IMR-90 (cell line): ENCODE results near the gene MITD1. TPM values are rescaled to one million over a fixed set of nuclear protein-coding genes. Genes with fewer than 3 reads are reported as not detected.

Experiments used
- ATAC-seq: fragments of 200-7000 bp; cut with Tn5 transposase; 2 replicates; pipeline ENCODE4 v1.9.1; 2020; ENCODE audit warnings: low read depth, mild to moderate bottlenecking, moderate library complexity
- BruUV-seq: library from RNA; stranded (reverse); fragments of 400-500 nt; replicated peaks from 2 replicates; lab custom pipeline; 2021; lab: Mats Ljungman, UMichigan
- CTCF ChIA-PET: fragments of 300-600 bp; formaldehyde crosslinking; extraction: SDS; loops from one replicate; lab custom pipeline; 2021; ENCODE audit warnings: antibody characterized with exemption; lab: Yijun Ruan, JAX
- POLR2A ChIA-PET: fragments of 300-600 bp; sonication (Branson Sonifier 250); formaldehyde crosslinking; loops from one replicate; lab custom pipeline; 2022; ENCODE audit warnings: antibody characterized with exemption; ENCODE audit not compliant: unreplicated experiment; lab: Charles Lee
- DNase-seq: peaks from one replicate; pipeline ENCODE4 v3.0.0; 2013
- H2AFZ ChIP-seq: replicated peaks from 2 replicates; pipeline ENCODE3; 2013; ENCODE audit warnings: low read length, mild to moderate bottlenecking; ENCODE audit not compliant: poor library complexity
- H2AK5ac ChIP-seq: 2 replicates; pipeline ENCODE4 v1.6.1; 2013; ENCODE audit warnings: low read depth, low read length, inconsistent platforms
- H2AK9ac ChIP-seq: replicated peaks from 2 replicates; pipeline ENCODE3; 2013; ENCODE audit warnings: mild to moderate bottlenecking, low read depth, low read length, moderate library complexity; ENCODE audit not compliant: poor library complexity
- H2BK120ac ChIP-seq: 2 replicates; pipeline ENCODE4 v1.6.1; 2013; ENCODE audit warnings: low read depth, low read length, inconsistent platforms
- H2BK15ac ChIP-seq: 3 replicates; pipeline ENCODE4 v1.6.1; 2013; ENCODE audit warnings: low read depth, low read length, inconsistent platforms
- H2BK20ac ChIP-seq: 2 replicates; pipeline ENCODE4 v1.6.1; 2013; ENCODE audit warnings: low read depth, mild to moderate bottlenecking, inconsistent platforms, low read length, moderate library complexity
- H2BK5ac ChIP-seq: 2 replicates; pipeline ENCODE4 v1.6.1; 2013; ENCODE audit warnings: mild to moderate bottlenecking, low read depth, low read length, inconsistent platforms; ENCODE audit not compliant: poor library complexity, severe bottlenecking
- H3K14ac ChIP-seq: replicated peaks from 2 replicates; pipeline ENCODE4 v1.6.1; 2013; ENCODE audit warnings: low read depth, low read length, inconsistent platforms
- H3K18ac ChIP-seq: 2 replicates; pipeline ENCODE4 v1.6.1; 2013; ENCODE audit warnings: low read depth, low read length, control low read depth
- H3K23ac ChIP-seq: 2 replicates; pipeline ENCODE4 v1.6.1; 2013; ENCODE audit warnings: low read depth, low read length, inconsistent platforms
- H3K27ac ChIP-seq: 2 replicates; pipeline ENCODE4 v1.5.1; 2013; ENCODE audit warnings: mild to moderate bottlenecking, control low read depth, low read length; ENCODE audit not compliant: insufficient read depth
- H3K27me3 ChIP-seq: 2 replicates; pipeline ENCODE4 v1.6.1; 2013; ENCODE audit warnings: low read length; ENCODE audit not compliant: control insufficient read depth, insufficient read depth
- H3K36me3 ChIP-seq: 2 replicates; pipeline ENCODE4 v1.6.1; 2013; ENCODE audit warnings: low read length, mixed read lengths; ENCODE audit not compliant: control insufficient read depth, insufficient read depth
- H3K4ac ChIP-seq: 2 replicates; pipeline ENCODE4 v1.6.1; 2013; ENCODE audit warnings: low read depth, low read length, inconsistent platforms
- H3K4me1 ChIP-seq: 2 replicates; pipeline ENCODE4 v1.6.1; 2013; ENCODE audit warnings: low read length, mixed read lengths; ENCODE audit not compliant: control insufficient read depth, insufficient read depth
- H3K4me2 ChIP-seq: 2 replicates; pipeline ENCODE4 v1.6.1; 2013; ENCODE audit warnings: low read depth, mild to moderate bottlenecking, control low read depth, low read length, moderate library complexity
- H3K4me3 ChIP-seq: 2 replicates; pipeline ENCODE4 v1.5.1; 2013; ENCODE audit warnings: low read depth, mild to moderate bottlenecking, control low read depth, low read length, moderate library complexity; ENCODE audit not compliant: insufficient read depth
- H3K56ac ChIP-seq: 2 replicates; pipeline ENCODE4 v1.6.1; 2013; ENCODE audit warnings: low read length, inconsistent platforms; ENCODE audit not compliant: insufficient read depth; ENCODE audit errors: extremely low read depth
- H3K79me1 ChIP-seq, 2 experiments: 2 replicates each; pipeline ENCODE4 v1.6.1; 2013; ENCODE audit warnings: low read length in 2 of 2, inconsistent platforms in 1 of 2, low read depth in 1 of 2
- H3K9ac ChIP-seq: 2 replicates; pipeline ENCODE4 v1.6.1; 2013; ENCODE audit warnings: low read depth, low read length, control low read depth
- H3K9me1 ChIP-seq: 2 replicates; pipeline ENCODE4 v1.6.1; 2013; ENCODE audit warnings: low read length, inconsistent platforms; ENCODE audit not compliant: insufficient read depth
- H3K9me3 ChIP-seq: 2 replicates; pipeline ENCODE4 v1.6.1; 2013; ENCODE audit warnings: low read length; ENCODE audit not compliant: control insufficient read depth, insufficient read depth
- H4K20me1 ChIP-seq: 2 replicates; pipeline ENCODE4 v1.6.1; 2013; ENCODE audit warnings: low read length, inconsistent platforms; ENCODE audit not compliant: insufficient read depth
- H4K5ac ChIP-seq: 2 replicates; pipeline ENCODE4 v1.6.1; 2013; ENCODE audit warnings: mild to moderate bottlenecking, low read depth, low read length, control low read depth
- H4K8ac ChIP-seq, 2 experiments: 2 replicates each; pipeline ENCODE4 v1.6.1; 2013; ENCODE audit warnings: low read depth in 2 of 2, low read length in 2 of 2, control low read depth in 1 of 2, inconsistent platforms in 1 of 2
- H4K91ac ChIP-seq: 2 replicates; pipeline ENCODE4 v1.6.1; 2013; ENCODE audit warnings: low read depth, low read length, inconsistent platforms; ENCODE audit not compliant: insufficient read depth
- CEBPB ChIP-seq: IDR thresholded peaks from 2 replicates; pipeline ENCODE4 v1.6.1; 2012; ENCODE audit warnings: low read depth, low read length, improper control_type of control experiment
- CTCF ChIP-seq: conservative IDR thresholded peaks from 2 replicates; pipeline ENCODE4 v1.5.1; 2012; ENCODE audit warnings: mild to moderate bottlenecking, low read depth, low read length, improper control_type of control experiment
- ELK1 ChIP-seq: fragments of 150-350 bp; IDR thresholded peaks from 2 replicates; pipeline ENCODE4 v1.6.1; 2016; ENCODE audit warnings: low read depth, mild to moderate bottlenecking, low read length, moderate library complexity, borderline replicate concordance
- FOS ChIP-seq: fragments of 150-350 bp; IDR thresholded peaks from 2 replicates; pipeline ENCODE4 v1.6.1; 2016; ENCODE audit warnings: low read depth, low read length
- MAZ ChIP-seq: IDR thresholded peaks from 2 replicates; pipeline ENCODE4 v1.6.1; 2012; ENCODE audit warnings: low read depth, mild to moderate bottlenecking, low read length, improper control_type of control experiment, moderate library complexity, borderline replicate concordance
- MXI1 ChIP-seq: IDR thresholded peaks from 2 replicates; pipeline ENCODE4 v1.6.1; 2012; ENCODE audit warnings: low read depth, mild to moderate bottlenecking, low read length, moderate library complexity, borderline replicate concordance
- NFE2L2 ChIP-seq: fragments of 150-350 bp; IDR thresholded peaks from 2 replicates; pipeline ENCODE4 v1.6.1; 2016; ENCODE audit warnings: low read depth, mild to moderate bottlenecking, low read length
- RAD21 ChIP-seq: IDR thresholded peaks from 2 replicates; pipeline ENCODE4 v1.6.1; 2012; ENCODE audit warnings: low read length, improper control_type of control experiment
- RCOR1 ChIP-seq: IDR thresholded peaks from 2 replicates; pipeline ENCODE4 v1.6.1; 2012; ENCODE audit warnings: mild to moderate bottlenecking, low read length, improper control_type of control experiment; ENCODE audit not compliant: insufficient replicate concordance
- SMC3 ChIP-seq: fragments of 150-350 bp; IDR thresholded peaks from 2 replicates; pipeline ENCODE4 v1.6.1; 2016; ENCODE audit warnings: low read depth, mild to moderate bottlenecking, antibody characterized with exemption, low read length, moderate library complexity
- WGBS, 2 experiments: methylation state at CpG; one replicate each; pipeline versions ENCODE4 v1.1.5 to v1.1.7; 2013; ENCODE audit warnings: missing lambda C conversion rate in 2 of 2; ENCODE audit not compliant: insufficient read length in 1 of 2; ENCODE audit errors: extremely low coverage in 2 of 2; 5-methylcytosine and 5-hydroxymethylcytosine counted together
- dilution Hi-C: fragments of 300-500 bp; cut with HindIII; formaldehyde crosslinking; loops from one replicate; pipeline ENCODE4 v1.14.3; 2018; ENCODE audit warnings: low sequenced_read_pairs; ENCODE audit not compliant: unreplicated experiment
- in situ Hi-C: fragments of 300-500 bp; cut with MboI; formaldehyde crosslinking; loops from 3 replicates; pipeline ENCODE4 v1.14.3; 2019; ENCODE audit warnings: low sequenced_read_pairs, inconsistent platforms, mixed read lengths
- intact Hi-C: fragments of 100-400 bp; cut with micrococcal nuclease; formaldehyde crosslinking; loops from 2 replicates; pipeline ENCODE4 v1.10.0; 2022
- polyA plus RNA-seq, 3 experiments: library from polyadenylated mRNA; depleted of rRNA; stranded (reverse); fragments of >200 nt; gene quantifications; 2 replicates each; pipeline ENCODE4 v1.2.3, GENCODE V29; 2012; ENCODE audit warnings: low replicate concordance in 1 of 3
- total RNA-seq: library from RNA; depleted of rRNA; stranded (reverse); fragments of >200 nt; gene quantifications from 2 replicates; pipeline ENCODE4 v1.2.3, GENCODE V29; 2012

Gene MITD1
- total and polyA plus RNA-seq, 2 of the 4 experiments (the other 2 are of a cell fraction) = 4.3 to 18.7 TPM

DNA sequence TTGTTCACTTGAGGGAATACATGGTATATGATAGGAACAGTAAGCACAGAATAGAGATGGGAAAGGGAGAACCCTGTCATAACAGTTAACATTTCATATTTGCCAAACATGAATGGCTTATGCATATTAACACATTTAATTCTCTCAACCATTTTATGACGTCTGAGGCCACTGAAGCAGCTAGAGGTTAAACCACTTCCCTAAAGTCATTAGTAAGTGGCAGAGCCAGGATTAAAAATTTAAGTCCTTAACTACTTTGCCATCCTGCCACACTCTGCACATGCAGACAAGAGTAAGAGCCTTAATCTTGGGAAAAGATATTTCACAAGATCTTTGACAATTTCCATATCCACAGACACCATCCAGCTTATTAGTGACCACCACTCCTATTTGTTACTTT is 24.0 kb downstream of the MITD1 start:
- Histone ChIP-seq H3K27ac (no peak overlapping the region), H2AK9ac (no peak overlapping the region), H2BK5ac (no peak overlapping the region), H4K5ac (no peak overlapping the region), H4K91ac (no peak overlapping the region), H3K9me1 (no peaks in the 10 kb centered on the region), H3K9ac (no peak overlapping the region), H2BK120ac (no peak overlapping the region), H4K8ac (no peak overlapping the region), H3K56ac (no peak overlapping the region), H3K36me3 (no peaks in the 10 kb centered on the region), H3K4me3 (no peak overlapping the region), H2BK20ac (no peak overlapping the region), H3K4ac (no peak overlapping the region), H3K23ac (no peak overlapping the region), H4K20me1 (no peaks in the 10 kb centered on the region), H3K79me1 (peaks cover 15 to 20% of the 10 kb centered on the region in 2 experiments), H3K18ac (no peak overlapping the region), H2AFZ (no peak overlapping the region), H2AK5ac (no peak overlapping the region), H3K4me1 (peaks cover 5% of the 10 kb centered on the region), H2BK15ac (no peak overlapping the region), H3K27me3 (no peaks in the 10 kb centered on the region), H3K4me2 (no peak overlapping the region), H3K14ac (no peak overlapping the region), H3K9me3 (no peaks in the 10 kb centered on the region)
- dilution Hi-C loops (no loop called here), intact Hi-C loops (no loop called here), in situ Hi-C loops (loop anchor here (25.0 kb wide), 1 partner anchor 1105 kb away; no protein-coding TSS in a partner anchor)
- ChIA-PET CTCF (no interaction called here), POLR2A (no interaction called here)
- ATAC-seq (no peak), DNase-seq (no peak)
- WGBS, 2 experiments = no CpG with 5 or more reads among the region's 1 CpG
- no peak for TF ChIP-seq CEBPB
- no peak for TF ChIP-seq MXI1
- TF ChIP-seq SMC3 = no peak
- TF ChIP-seq NFE2L2 = no peak
- TF ChIP-seq RCOR1 = no peak
- TF ChIP-seq ELK1 = no peak
- TF ChIP-seq CTCF = no peak
- TF ChIP-seq MAZ = no peak
- no peak for TF ChIP-seq FOS
- TF ChIP-seq RAD21 = no peak
- no TSS peak for BruUV-seq
